Spleen (tissue), 7 donors: Measurements from ENCODE around the gene SSH2.

Experiments used
- POLR2A ChIP-seq, 3 donors: fragments of 450-650 bp; IDR thresholded peaks; one replicate each; pipeline ENCODE4 v1.5.1; 2017; ENCODE audit warnings: antibody characterized with exemption in 3 of 3, mild to moderate bottlenecking in 1 of 3
- POLR2AphosphoS5 ChIP-seq, 3 donors: sonication (generic); formaldehyde crosslinking; IDR thresholded peaks; one replicate each; pipeline ENCODE4 v1.5.1; 2017; ENCODE audit warnings: antibody characterized with exemption in 3 of 3
- TF ChIP-seq, protein P1 (sequence below), 11 experiments: fragments of 200-600 bp in 7 of 11; fragments of 450-650 bp in 4 of 11; sonication (generic) in 4 of 11; IDR thresholded peaks in 8 of 11; conservative IDR thresholded peaks in 3 of 11; 1 replicate in 7 of 11; 2 replicates in 4 of 11; pipeline versions ENCODE4 v1.4.0 to v1.8.0; 2016 to 2021; ENCODE audit warnings: antibody characterized with exemption in 11 of 11, inconsistent platforms in 4 of 11, mild to moderate bottlenecking in 1 of 11
- donor health status: DM: no; HTN: no; CAD: no; lungs with moderate emphysema.
- donor health status: DM: no; HTN: no; CAD: no.
- donor health status: DM: no; HTN: no; CAD: no.

DNA sequence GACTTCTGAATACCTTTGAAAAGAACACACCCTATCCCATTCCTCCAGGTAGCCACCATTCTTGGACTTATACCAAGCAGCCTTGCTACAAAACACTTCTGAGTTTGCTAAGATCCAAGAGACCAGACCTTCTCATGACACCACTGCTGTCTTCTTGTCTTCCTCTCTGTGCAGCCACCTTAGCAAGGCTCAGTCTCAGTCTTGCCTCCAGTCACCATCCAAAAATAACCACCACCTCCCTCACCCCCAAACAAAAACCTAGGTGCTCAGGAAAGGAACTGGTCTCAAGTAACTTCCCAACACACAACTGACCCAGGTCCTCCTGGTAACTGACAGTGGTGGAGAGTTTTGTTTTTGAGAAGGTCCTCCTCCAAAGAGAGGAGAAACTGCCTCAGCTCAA lies 216.4 kb downstream of the SSH2 start:
- TF ChIP-seq, protein P1, sequence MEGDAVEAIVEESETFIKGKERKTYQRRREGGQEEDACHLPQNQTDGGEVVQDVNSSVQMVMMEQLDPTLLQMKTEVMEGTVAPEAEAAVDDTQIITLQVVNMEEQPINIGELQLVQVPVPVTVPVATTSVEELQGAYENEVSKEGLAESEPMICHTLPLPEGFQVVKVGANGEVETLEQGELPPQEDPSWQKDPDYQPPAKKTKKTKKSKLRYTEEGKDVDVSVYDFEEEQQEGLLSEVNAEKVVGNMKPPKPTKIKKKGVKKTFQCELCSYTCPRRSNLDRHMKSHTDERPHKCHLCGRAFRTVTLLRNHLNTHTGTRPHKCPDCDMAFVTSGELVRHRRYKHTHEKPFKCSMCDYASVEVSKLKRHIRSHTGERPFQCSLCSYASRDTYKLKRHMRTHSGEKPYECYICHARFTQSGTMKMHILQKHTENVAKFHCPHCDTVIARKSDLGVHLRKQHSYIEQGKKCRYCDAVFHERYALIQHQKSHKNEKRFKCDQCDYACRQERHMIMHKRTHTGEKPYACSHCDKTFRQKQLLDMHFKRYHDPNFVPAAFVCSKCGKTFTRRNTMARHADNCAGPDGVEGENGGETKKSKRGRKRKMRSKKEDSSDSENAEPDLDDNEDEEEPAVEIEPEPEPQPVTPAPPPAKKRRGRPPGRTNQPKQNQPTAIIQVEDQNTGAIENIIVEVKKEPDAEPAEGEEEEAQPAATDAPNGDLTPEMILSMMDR (IDR thresholded peaks at IDR 0.05 in 8 of 11, conservative IDR thresholded peaks at IDR 0.05 in 3 of 11): no peak
- TF ChIP-seq POLR2A (IDR thresholded peaks at IDR 0.05) (no peak), POLR2AphosphoS5 (IDR thresholded peaks at IDR 0.05) (peak in 1 of 3 donors; percentile 26)
